A673 (cell line): Measurements from ENCODE around the gene SIRPB2. TPM values are rescaled to one million over a fixed set of nuclear protein-coding genes. Genes with fewer than 3 reads are reported as not detected.

Experiments used
- BruUV-seq: library from RNA; stranded (reverse); fragments of 400-500 nt; replicated peaks from 2 replicates; lab custom pipeline; 2021; lab: Mats Ljungman, UMichigan
- CTCF ChIA-PET: fragments of 300-600 bp; sonication (Branson Sonifier 250); formaldehyde crosslinking; loops from one replicate; lab custom pipeline; 2022; ENCODE audit warnings: antibody characterized with exemption; lab: Charles Lee
- POLR2A ChIA-PET: fragments of 300-600 bp; sonication (Branson Sonifier 250); formaldehyde crosslinking; loops from one replicate; lab custom pipeline; 2022; ENCODE audit warnings: antibody characterized with exemption; ENCODE audit not compliant: low non-redundant PET; lab: Charles Lee
- DNase-seq: peaks from one replicate; pipeline ENCODE4 v3.0.0-alpha.2; 2015; ENCODE audit warnings: low spot score
- H3K27ac ChIP-seq: fragments of 200-600 bp; sonication (generic); 2 replicates; pipeline ENCODE4 v1.5.1; 2016; ENCODE audit warnings: mixed run types, low read depth, mild to moderate bottlenecking, mixed read lengths, antibody characterized with exemption, low read length; ENCODE audit not compliant: poor library complexity, severe bottlenecking
- H3K27me3 ChIP-seq: fragments of 200-600 bp; sonication (generic); replicated peaks from 2 replicates; pipeline ENCODE4 v1.6.1; 2017; ENCODE audit warnings: mixed run types, low read depth, mild to moderate bottlenecking, mixed read lengths, antibody characterized with exemption, low read length; ENCODE audit not compliant: insufficient read depth, poor library complexity
- H3K36me3 ChIP-seq: fragments of 200-600 bp; sonication (generic); 2 replicates; pipeline ENCODE4 v1.6.1; 2016; ENCODE audit warnings: mixed run types, mild to moderate bottlenecking, mixed read lengths, antibody characterized with exemption, low read length; ENCODE audit not compliant: insufficient read depth, poor library complexity, severe bottlenecking
- H3K4me1 ChIP-seq: fragments of 200-600 bp; sonication (generic); 2 replicates; pipeline ENCODE4 v1.6.1; 2017; ENCODE audit warnings: mixed run types, mild to moderate bottlenecking, mixed read lengths, antibody characterized with exemption, low read length; ENCODE audit not compliant: insufficient read depth, poor library complexity, severe bottlenecking
- H3K4me3 ChIP-seq: fragments of 200-600 bp; sonication (generic); 2 replicates; pipeline ENCODE4 v1.5.1; 2016; ENCODE audit warnings: low read depth, mixed run types, mild to moderate bottlenecking, mixed read lengths, low read length; ENCODE audit not compliant: poor library complexity, severe bottlenecking
- H3K9me3 ChIP-seq: fragments of 200-600 bp; sonication (generic); 2 replicates; pipeline ENCODE4 v1.6.1; 2016; ENCODE audit warnings: mixed run types, low read depth, mild to moderate bottlenecking, mixed read lengths, antibody characterized with exemption, low read length; ENCODE audit not compliant: poor library complexity, severe bottlenecking
- EZH2 ChIP-seq: fragments of 200-600 bp; sonication (generic); IDR thresholded peaks from 2 replicates; pipeline ENCODE4 v1.6.1; 2017; ENCODE audit warnings: borderline replicate concordance, low read depth, mild to moderate bottlenecking, mixed read lengths, antibody characterized with exemption, low read length; ENCODE audit not compliant: poor library complexity, severe bottlenecking
- intact Hi-C: fragments of 100-400 bp; cut with micrococcal nuclease; formaldehyde crosslinking; loops from one replicate; pipeline ENCODE4 v1.10.0; 2022; ENCODE audit not compliant: unreplicated experiment
- total RNA-seq: library from RNA; stranded (reverse); gene quantifications from 2 replicates; pipeline ENCODE4 v1.2.3, GENCODE V29; 2021
- TF ChIP-seq, protein P1 (sequence below): fragments of 300-800, 200-600 bp; sonication (generic); conservative IDR thresholded peaks from 2 replicates; pipeline ENCODE4 v1.5.1; 2017; ENCODE audit warnings: low read depth, mild to moderate bottlenecking, antibody characterized with exemption, low read length, moderate library complexity, mixed read lengths

The SIRPB2 gene
- total RNA-seq, 1 experiment from 2014 or later: 3.1 TPM

DNA sequence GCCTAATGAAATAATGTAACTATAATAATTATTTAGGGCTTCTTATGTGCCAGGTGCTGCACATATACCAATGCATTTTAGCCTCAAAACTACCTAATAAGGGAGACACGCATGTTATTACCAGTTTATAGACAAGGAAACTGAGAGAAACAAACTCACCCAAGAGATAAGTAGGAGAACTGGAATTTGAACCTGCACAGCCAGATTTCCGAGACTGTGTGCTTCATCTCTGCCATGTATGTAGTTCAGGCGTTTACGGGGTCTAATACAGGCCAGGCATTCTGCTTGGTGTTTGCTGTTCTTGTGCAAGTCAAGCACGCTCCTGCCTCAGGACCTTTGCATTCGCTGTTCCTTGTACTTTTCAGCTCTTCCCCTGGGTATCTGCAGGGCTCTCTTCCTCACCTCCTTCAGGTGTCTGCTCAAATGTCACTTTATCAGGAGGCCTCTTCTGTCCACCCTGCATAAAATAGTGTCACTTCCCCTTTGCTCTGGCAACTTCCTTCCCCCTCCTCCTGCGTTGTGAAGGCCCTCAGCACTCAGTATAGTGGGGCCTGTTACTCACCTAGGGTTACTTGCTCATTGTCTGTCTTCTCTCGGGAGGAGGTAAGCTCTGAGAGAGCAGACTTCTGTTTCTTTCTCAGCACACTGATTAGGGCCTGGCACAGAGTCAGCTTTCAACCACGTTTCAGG is 18.5 kb downstream of the SIRPB2 start:
- DNase-seq: no peak
- H3K36me3 ChIP-seq: no peaks in the 10 kb centered on the region
- H3K27ac ChIP-seq: no peak overlapping the region
- CTCF ChIA-PET: no interaction called here
- H3K9me3 ChIP-seq: no peaks in the 10 kb centered on the region
- intact Hi-C loops: no loop called here
- no peaks in the 10 kb centered on the region for H3K27me3 ChIP-seq
- H3K4me3 ChIP-seq: no peak overlapping the region
- POLR2A ChIA-PET: no interaction called here
- peaks cover 7% of the 10 kb centered on the region for H3K4me1 ChIP-seq
- TF ChIP-seq EZH2: no peak
- TF ChIP-seq, protein P1, sequence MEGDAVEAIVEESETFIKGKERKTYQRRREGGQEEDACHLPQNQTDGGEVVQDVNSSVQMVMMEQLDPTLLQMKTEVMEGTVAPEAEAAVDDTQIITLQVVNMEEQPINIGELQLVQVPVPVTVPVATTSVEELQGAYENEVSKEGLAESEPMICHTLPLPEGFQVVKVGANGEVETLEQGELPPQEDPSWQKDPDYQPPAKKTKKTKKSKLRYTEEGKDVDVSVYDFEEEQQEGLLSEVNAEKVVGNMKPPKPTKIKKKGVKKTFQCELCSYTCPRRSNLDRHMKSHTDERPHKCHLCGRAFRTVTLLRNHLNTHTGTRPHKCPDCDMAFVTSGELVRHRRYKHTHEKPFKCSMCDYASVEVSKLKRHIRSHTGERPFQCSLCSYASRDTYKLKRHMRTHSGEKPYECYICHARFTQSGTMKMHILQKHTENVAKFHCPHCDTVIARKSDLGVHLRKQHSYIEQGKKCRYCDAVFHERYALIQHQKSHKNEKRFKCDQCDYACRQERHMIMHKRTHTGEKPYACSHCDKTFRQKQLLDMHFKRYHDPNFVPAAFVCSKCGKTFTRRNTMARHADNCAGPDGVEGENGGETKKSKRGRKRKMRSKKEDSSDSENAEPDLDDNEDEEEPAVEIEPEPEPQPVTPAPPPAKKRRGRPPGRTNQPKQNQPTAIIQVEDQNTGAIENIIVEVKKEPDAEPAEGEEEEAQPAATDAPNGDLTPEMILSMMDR: no peak
- no TSS peak for BruUV-seq

DNA sequence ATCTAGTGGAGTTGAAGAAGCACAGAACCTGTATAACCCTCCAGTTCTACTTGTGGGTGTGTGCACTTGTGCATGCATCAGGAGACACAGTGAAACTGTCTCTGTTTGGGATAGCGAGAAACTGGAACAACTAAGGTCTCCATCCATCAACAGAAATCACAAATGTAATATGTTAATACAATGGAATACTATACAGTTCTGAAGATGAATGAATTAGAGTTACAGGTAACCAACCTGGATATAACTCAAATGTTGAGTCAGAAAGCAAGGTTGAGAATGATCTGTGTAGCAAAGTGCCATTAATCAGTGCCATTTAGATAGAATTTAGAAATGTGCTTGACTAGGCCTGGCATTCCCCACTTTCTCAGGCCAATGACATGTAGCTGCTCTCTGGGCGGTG is 20.0 kb downstream of the SIRPB2 start:
- no TSS peak for BruUV-seq
- Histone ChIP-seq H3K27ac (no peak overlapping the region), H3K9me3 (no peaks in the 10 kb centered on the region), H3K36me3 (no peaks in the 10 kb centered on the region), H3K4me1 (peaks cover 7% of the 10 kb centered on the region), H3K27me3 (no peaks in the 10 kb centered on the region), H3K4me3 (no peak overlapping the region)
- ChIA-PET POLR2A (no interaction called here), CTCF (no interaction called here)
- intact Hi-C loops: loop anchor here (2.0 kb wide), 1 partner anchor 158 kb away; no protein-coding TSS in a partner anchor
- no peak for DNase-seq
- TF ChIP-seq, protein P1: no peak
- no peak for TF ChIP-seq EZH2

GRCh38 chr20:1469925-1470571 is 21.2 kb downstream of the SIRPB2 start:
- peak; percentile 90 for DNase-seq
- no peaks in the 10 kb centered on the region for H3K27me3 ChIP-seq
- ChIA-PET POLR2A (interaction anchor here (0.6 kb wide), 1 partner anchor 142 kb away, joined by 8 read pairs; no protein-coding TSS in a partner anchor), CTCF (interaction anchor here (1.1 kb wide), 1 partner anchor 34 kb away, joined by 6 read pairs; no protein-coding TSS in a partner anchor)
- H3K9me3 ChIP-seq: no peaks in the 10 kb centered on the region
- peaks cover 13% of the 10 kb centered on the region for H3K4me1 ChIP-seq
- TF ChIP-seq, protein P1: peak; percentile 88
- no peak for TF ChIP-seq EZH2
- no TSS peak for BruUV-seq
- peaks cover 5% of the 10 kb centered on the region for H3K36me3 ChIP-seq
- no peak overlapping the region for H3K4me3 ChIP-seq
- intact Hi-C loops: loop anchor here (2.0 to 10.0 kb wide), 2 partner anchors 157 to 355 kb away; partner anchors contain the start of gene PSMF1
- H3K27ac ChIP-seq: no peak overlapping the region
